DND-41 (cell line): ENCODE measurements around the gene TGIF2.

Experiments
- ATAC-seq: fragments of 200-7000 bp; cut with Tn5 transposase; 3 replicates; pipeline ENCODE4 v1.9.1; 2021; ENCODE audit warnings: low read depth; ENCODE audit not compliant: insufficient read depth
- DNase-seq: peaks from one replicate; pipeline ENCODE4 v3.0.0-alpha.2; 2020
- H2AFZ ChIP-seq: 2 replicates; pipeline ENCODE4 v1.6.0; 2012; ENCODE audit warnings: low read depth, low read length
- H3K27ac ChIP-seq: 2 replicates; pipeline ENCODE4 v1.5.1; 2012; ENCODE audit warnings: low read length, inconsistent platforms
- H3K27me3 ChIP-seq: fragments of 200-600 bp; sonication (generic); 2 replicates; pipeline ENCODE4 v1.6.0; 2012; ENCODE audit warnings: low read length, mild to moderate bottlenecking, inconsistent platforms; ENCODE audit not compliant: insufficient read depth, poor library complexity
- H3K36me3 ChIP-seq: 2 replicates; pipeline ENCODE4 v1.5.1; 2012; ENCODE audit warnings: low read length, inconsistent platforms; ENCODE audit not compliant: insufficient read depth
- H3K4me1 ChIP-seq: 2 replicates; pipeline ENCODE4 v1.5.1; 2012; ENCODE audit warnings: mild to moderate bottlenecking, low read length; ENCODE audit not compliant: insufficient read depth
- H3K4me2 ChIP-seq: 2 replicates; pipeline ENCODE4 v1.6.0; 2012; ENCODE audit warnings: mild to moderate bottlenecking, moderate library complexity, low read length, inconsistent platforms; ENCODE audit not compliant: insufficient read depth
- H3K4me3 ChIP-seq, 2 experiments: fragments of 200-600 bp in 1 of 2; shearing (Covaris generic) in 1 of 2; 2 replicates each; pipeline ENCODE4 v1.5.1; 2012 to 2016; ENCODE audit warnings: inconsistent platforms in 2 of 2, low read length in 2 of 2, mild to moderate bottlenecking in 2 of 2, low read depth in 1 of 2, moderate library complexity in 1 of 2
- H3K79me2 ChIP-seq: 2 replicates; pipeline ENCODE4 v1.6.0; 2012; ENCODE audit warnings: low read length, inconsistent platforms; ENCODE audit not compliant: insufficient read depth
- H3K9ac ChIP-seq: 2 replicates; pipeline ENCODE4 v1.6.0; 2012; ENCODE audit warnings: low read depth, mild to moderate bottlenecking, inconsistent platforms, low read length, moderate library complexity
- H3K9me3 ChIP-seq: 2 replicates; pipeline ENCODE4 v1.5.1; 2012; ENCODE audit warnings: low read length, moderate library complexity, mild to moderate bottlenecking, inconsistent platforms; ENCODE audit not compliant: insufficient read depth, severe bottlenecking
- H4K20me1 ChIP-seq: 2 replicates; pipeline ENCODE4 v1.6.0; 2012; ENCODE audit warnings: low read length; ENCODE audit not compliant: insufficient read depth
- CTCF ChIP-seq: IDR thresholded peaks from 2 replicates; pipeline ENCODE4 v1.5.1; 2012; ENCODE audit warnings: borderline replicate concordance, low read length, moderate library complexity, mild to moderate bottlenecking; ENCODE audit not compliant: poor library complexity, severe bottlenecking; ENCODE audit errors: extremely low read depth
- EZH2 ChIP-seq: IDR thresholded peaks from 3 replicates; pipeline ENCODE4 v1.6.1; 2012; ENCODE audit warnings: borderline replicate concordance, low read depth, mild to moderate bottlenecking, moderate library complexity, low read length, inconsistent platforms; ENCODE audit not compliant: severe bottlenecking

TGIF2 gene

GRCh38 chr20:36532388-36532787 is 41.0 kb upstream of the TGIF2 start:
- H3K4me3 ChIP-seq = no peak overlapping the region
- no peak overlapping the region for H3K9ac ChIP-seq
- no peaks in the 10 kb centered on the region for H3K27me3 ChIP-seq
- no peaks in the 10 kb centered on the region; the same call in 1 of the 2 replicates for H4K20me1 ChIP-seq
- H3K4me2 ChIP-seq = no peak overlapping the region
- TF ChIP-seq EZH2 (no peak), CTCF (no peak)
- no peak overlapping the region for H3K27ac ChIP-seq
- no peaks in the 10 kb centered on the region for H3K9me3 ChIP-seq
- H3K4me1 ChIP-seq = no peaks in the 10 kb centered on the region
- ATAC-seq (no peak), DNase-seq (no peak)
- no peak overlapping the region for H2AFZ ChIP-seq
- no peaks in the 10 kb centered on the region for H3K79me2 ChIP-seq
- peaks cover 4% of the 10 kb centered on the region for H3K36me3 ChIP-seq

DNA sequence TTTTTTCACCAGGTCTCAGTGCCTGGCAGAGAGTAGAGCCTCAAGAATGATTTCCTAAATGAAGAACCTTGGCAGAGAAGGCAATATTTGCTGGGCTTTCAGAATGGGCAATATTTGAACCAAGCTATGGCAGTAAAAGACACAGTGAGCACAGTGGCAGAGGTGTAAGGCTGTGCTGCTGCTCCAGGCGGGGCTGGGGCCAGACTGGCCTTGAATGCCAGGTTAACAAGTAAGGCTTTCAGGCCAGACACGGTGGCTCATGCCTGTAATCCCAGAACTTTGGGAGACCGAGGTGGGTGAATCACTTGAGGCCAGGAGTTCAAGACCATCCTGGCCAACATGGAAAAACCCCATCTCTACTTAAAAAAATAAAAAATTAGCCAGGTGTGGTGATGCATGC is 40.6 kb upstream of the TGIF2 start:
- no peak overlapping the region for H3K9ac ChIP-seq
- H3K4me1 ChIP-seq = no peaks in the 10 kb centered on the region
- H3K9me3 ChIP-seq = no peaks in the 10 kb centered on the region
- no peak overlapping the region for H3K27ac ChIP-seq
- H3K79me2 ChIP-seq = no peaks in the 10 kb centered on the region
- H2AFZ ChIP-seq = no peak overlapping the region
- H3K36me3 ChIP-seq = no peaks in the 10 kb centered on the region
- H3K27me3 ChIP-seq = no peaks in the 10 kb centered on the region
- ATAC-seq (no peak), DNase-seq (no peak)
- H3K4me3 ChIP-seq = no peak overlapping the region
- H4K20me1 ChIP-seq = no peaks in the 10 kb centered on the region; the same call in 1 of the 2 replicates
- TF ChIP-seq CTCF (no peak), EZH2 (no peak)
- no peak overlapping the region for H3K4me2 ChIP-seq

GRCh38 chr20:36538026-36538722 is 35.2 kb upstream of the TGIF2 start:
- ATAC-seq = no peak
- H2AFZ ChIP-seq = no peak overlapping the region
- TF ChIP-seq CTCF (no peak), EZH2 (no peak)

More at GRCh38 chr20:36538026-36538722, 35.2 kb upstream of the TGIF2 start:
- Histone ChIP-seq H3K4me1 (no peaks in the 10 kb centered on the region), H3K79me2 (no peaks in the 10 kb centered on the region), H3K4me2 (no peak overlapping the region), H3K27ac (no peak overlapping the region), H3K4me3 (no peak overlapping the region), H3K9me3 (no peaks in the 10 kb centered on the region), H3K27me3 (no peaks in the 10 kb centered on the region), H4K20me1 (0 out of 2 replicates have a peak, but pooled peaks cover 2% of the 10 kb centered on the region), H3K36me3 (no peaks in the 10 kb centered on the region), H3K9ac (no peak overlapping the region)
- DNase-seq = no peak
